Lower leg skin (tissue), 3 donors: ENCODE data around the gene FHAD1.

Experiments
- CTCF ChIP-seq, 3 donors: fragments of 450-650 bp; IDR thresholded peaks; one replicate each; pipeline ENCODE4 v1.5.1; 2016; ENCODE audit warnings: antibody characterized with exemption in 3 of 3, mild to moderate bottlenecking in 3 of 3, moderate library complexity in 2 of 3
- POLR2A ChIP-seq, 2 donors: fragments of 450-650 bp; IDR thresholded peaks; one replicate each; pipeline ENCODE4 v1.6.1; 2016 to 2017; ENCODE audit warnings: antibody characterized with exemption in 2 of 2, mild to moderate bottlenecking in 1 of 2, moderate library complexity in 1 of 2

GRCh38 chr1:15343099-15343498, 96.1 kb downstream of the FHAD1 start:
- TF ChIP-seq POLR2A (IDR thresholded peaks at IDR 0.05) = no peak
- no peak for TF ChIP-seq CTCF (IDR thresholded peaks at IDR 0.05)
